H1 (cell line): ENCODE measurements around the gene OR2F1. TPM values are rescaled to one million over a fixed set of nuclear protein-coding genes. Genes with fewer than 3 reads are reported as not detected.

ENCODE experiments used
- CTCF ChIA-PET: fragments of 300-600 bp; sonication (Branson Sonifier 250); formaldehyde crosslinking; loops from one replicate; lab custom pipeline; 2021; ENCODE audit not compliant: partially characterized antibody; lab: Charles Lee
- POLR2A ChIA-PET: fragments of 300-600 bp; sonication (Branson Sonifier 250); formaldehyde crosslinking; loops from one replicate; lab custom pipeline; 2021; ENCODE audit warnings: inconsistent platforms; ENCODE audit not compliant: partially characterized antibody; lab: Charles Lee
- DNase-seq, 2 experiments: peaks; one replicate each; pipeline versions ENCODE4 v3.0.0 to v3.0.0-alpha.2; 2010 to 2022; ENCODE audit warnings: low spot score in 2 of 2, low read depth in 1 of 2, mixed read lengths in 1 of 2
- FAIRE-seq: peaks from 2 replicates; lab custom pipeline; 2011; peaks lifted over from hg19 to GRCh38; lab: Jason Lieb, UNC
- H2AFZ ChIP-seq: 2 replicates; pipeline ENCODE4 v1.8.1; 2012; ENCODE audit warnings: low read length, inconsistent platforms
- H2AK5ac ChIP-seq: 2 replicates; pipeline ENCODE4 v1.6.1; 2013; ENCODE audit warnings: low read depth, low read length
- H2BK120ac ChIP-seq: replicated peaks from 2 replicates; pipeline ENCODE3; 2013; ENCODE audit warnings: low read depth, low read length, inconsistent platforms
- H2BK12ac ChIP-seq: 2 replicates; pipeline ENCODE4 v1.6.1; 2013; ENCODE audit warnings: low read depth, low read length
- H2BK15ac ChIP-seq: 2 replicates; pipeline ENCODE4 v1.6.1; 2013; ENCODE audit warnings: low read length
- H2BK20ac ChIP-seq: 2 replicates; pipeline ENCODE4 v1.6.1; 2013; ENCODE audit warnings: low read length
- H2BK5ac ChIP-seq: 2 replicates; pipeline ENCODE4 v1.6.1; 2013; ENCODE audit warnings: low read depth, low read length
- H3K14ac ChIP-seq: 2 replicates; pipeline ENCODE4 v1.6.1; 2013; ENCODE audit warnings: inconsistent platforms; ENCODE audit not compliant: insufficient read length
- H3K18ac ChIP-seq: 2 replicates; pipeline ENCODE4 v1.6.1; 2013; ENCODE audit warnings: low read length; ENCODE audit errors: extremely low read depth
- H3K23ac ChIP-seq: 2 replicates; pipeline ENCODE4 v1.6.1; 2013; ENCODE audit warnings: inconsistent platforms; ENCODE audit not compliant: insufficient read length
- H3K23me2 ChIP-seq: 2 replicates; pipeline ENCODE4 v1.6.1; 2013; ENCODE audit warnings: low read depth, low read length
- H3K27ac ChIP-seq: 2 replicates; pipeline ENCODE4 v1.6.1; 2011; ENCODE audit warnings: low read depth, low read length, inconsistent platforms
- H3K27me3 ChIP-seq, 4 experiments: replicated peaks in 1 of 4; 1 replicate in 1 of 4; 2 replicates in 3 of 4; pipeline versions ENCODE4 v1.6.1 to v1.8.1; 2011 to 2013; ENCODE audit warnings: low read length in 3 of 4, mild to moderate bottlenecking in 3 of 4, inconsistent platforms in 2 of 4, mixed read lengths in 2 of 4, moderate library complexity in 1 of 4; ENCODE audit not compliant: control insufficient read depth in 3 of 4, insufficient read depth in 3 of 4; ENCODE audit errors: extremely low read depth in 1 of 4
- H3K36me3 ChIP-seq, 4 experiments: 2 replicates each; pipeline versions ENCODE4 v1.6.1 to v1.8.1; 2011 to 2013; ENCODE audit warnings: mild to moderate bottlenecking in 4 of 4, low read length in 3 of 4, moderate library complexity in 2 of 4, control low read depth in 1 of 4, inconsistent platforms in 1 of 4; ENCODE audit not compliant: insufficient read depth in 4 of 4, control insufficient read depth in 2 of 4
- H3K4ac ChIP-seq: replicated peaks from 2 replicates; pipeline ENCODE3; 2013; ENCODE audit warnings: low read length, low read depth, mixed read lengths, inconsistent platforms; ENCODE audit not compliant: insufficient read length
- H3K4me1 ChIP-seq, 4 experiments: replicated peaks in 1 of 4; 1 replicate in 1 of 4; 2 replicates in 3 of 4; pipeline versions ENCODE4 v1.6.1 to v1.8.1; 2011 to 2013; ENCODE audit warnings: low read length in 3 of 4, inconsistent platforms in 2 of 4, mixed read lengths in 1 of 4; ENCODE audit not compliant: insufficient read depth in 4 of 4, control insufficient read depth in 3 of 4
- H3K4me2 ChIP-seq, 2 experiments: 2 replicates each; pipeline versions ENCODE4 v1.6.1 to v1.8.1; 2011 to 2013; ENCODE audit warnings: low read depth in 2 of 2, low read length in 2 of 2, control low read depth in 1 of 2, inconsistent platforms in 1 of 2, mild to moderate bottlenecking in 1 of 2; ENCODE audit not compliant: insufficient read depth in 1 of 2
- H3K4me3 ChIP-seq, 4 experiments: fragments of 200-600, 300-600 bp in 1 of 4; sonication (generic), shearing (Covaris generic), sonication (Bioruptor Twin) in 1 of 4; 2 replicates each; pipeline versions ENCODE4 v1.5.1 to v1.8.1; 2011 to 2016; ENCODE audit warnings: low read length in 4 of 4, low read depth in 3 of 4, control low read depth in 2 of 4, inconsistent platforms in 2 of 4, mild to moderate bottlenecking in 2 of 4, mixed read lengths in 1 of 4, moderate library complexity in 1 of 4; ENCODE audit not compliant: insufficient read depth in 2 of 4; ENCODE audit errors: extremely low read depth in 1 of 4
- H3K56ac ChIP-seq: replicated peaks from 2 replicates; pipeline ENCODE3; 2013; ENCODE audit warnings: low read depth, mild to moderate bottlenecking, mixed read lengths, low read length, inconsistent platforms; ENCODE audit not compliant: insufficient read length
- H3K79me1 ChIP-seq: 2 replicates; pipeline ENCODE4 v1.6.1; 2013; ENCODE audit warnings: low read depth, low read length, control low read depth
- H3K79me2 ChIP-seq, 2 experiments: 2 replicates each; pipeline versions ENCODE4 v1.6.1 to v1.8.1; 2012 to 2013; ENCODE audit warnings: low read length in 2 of 2, mild to moderate bottlenecking in 2 of 2, inconsistent platforms in 1 of 2; ENCODE audit not compliant: insufficient read depth in 2 of 2, control insufficient read depth in 1 of 2
- H3K9ac ChIP-seq, 4 experiments: replicated peaks in 1 of 4; 1 replicate in 1 of 4; 2 replicates in 3 of 4; pipeline versions ENCODE4 v1.6.1 to v1.8.1; 2011 to 2013; ENCODE audit warnings: low read depth in 3 of 4, low read length in 3 of 4, control low read depth in 2 of 4, mild to moderate bottlenecking in 2 of 4, moderate library complexity in 2 of 4, inconsistent platforms in 1 of 4; ENCODE audit errors: extremely low read depth in 1 of 4
- H3K9me3 ChIP-seq, 2 experiments: 2 replicates each; pipeline versions ENCODE4 v1.6.1 to v1.8.1; 2012 to 2013; ENCODE audit warnings: mild to moderate bottlenecking in 2 of 2, moderate library complexity in 2 of 2, control low read depth in 1 of 2, inconsistent platforms in 1 of 2, low read depth in 1 of 2, low read length in 1 of 2, mixed read lengths in 1 of 2; ENCODE audit not compliant: insufficient read depth in 2 of 2
- H4K20me1 ChIP-seq, 2 experiments: replicated peaks in 1 of 2; 2 replicates each; pipeline versions ENCODE3 to v1.8.1; 2011 to 2013; ENCODE audit warnings: inconsistent platforms in 2 of 2, low read length in 2 of 2, mild to moderate bottlenecking in 1 of 2; ENCODE audit not compliant: insufficient read depth in 2 of 2, control insufficient read depth in 1 of 2
- H4K5ac ChIP-seq: 2 replicates; pipeline ENCODE4 v1.6.1; 2013; ENCODE audit warnings: low read length, low read depth, mixed read lengths, inconsistent platforms; ENCODE audit not compliant: insufficient read length
- H4K8ac ChIP-seq: 2 replicates; pipeline ENCODE4 v1.8.0; 2013; ENCODE audit warnings: mild to moderate bottlenecking, moderate library complexity, low read length, inconsistent platforms; ENCODE audit not compliant: insufficient read depth; ENCODE audit errors: extremely low read depth
- H4K91ac ChIP-seq: replicated peaks from 2 replicates; pipeline ENCODE3; 2013; ENCODE audit warnings: low read length, mixed read lengths, inconsistent platforms; ENCODE audit not compliant: insufficient read length
- BCL11A ChIP-seq, 2 experiments: IDR thresholded peaks; one replicate each; pipeline ENCODE4 v1.6.1; 2011; ENCODE audit warnings: low read depth in 2 of 2, low read length in 2 of 2, mild to moderate bottlenecking in 2 of 2
- CTBP2 ChIP-seq: IDR thresholded peaks from 2 replicates; pipeline ENCODE4 v1.7.0; 2011; ENCODE audit warnings: borderline replicate concordance, mild to moderate bottlenecking, moderate library complexity, mixed read lengths, low read length; ENCODE audit not compliant: insufficient read depth, insufficient read length
- JUND ChIP-seq: IDR thresholded peaks from 2 replicates; pipeline ENCODE4 v1.6.1; 2011; ENCODE audit warnings: mild to moderate bottlenecking, improper control_type of control experiment, low read length
- KDM1A ChIP-seq: fragments of 200-600, 300-600 bp; sonication (generic); IDR thresholded peaks from 2 replicates; pipeline ENCODE4 v1.7.1; 2016; ENCODE audit warnings: mild to moderate bottlenecking, low read length, borderline replicate concordance
- MAFK ChIP-seq: IDR thresholded peaks from 2 replicates; pipeline ENCODE4 v1.6.1; 2012; ENCODE audit warnings: low read depth, mild to moderate bottlenecking, improper control_type of control experiment, low read length
- RNF2 ChIP-seq: fragments of 200-900, 300-1000 bp; sonication (generic); IDR thresholded peaks from 2 replicates; pipeline ENCODE4 v1.7.1; 2016; ENCODE audit warnings: borderline replicate concordance, low read depth, mild to moderate bottlenecking, antibody characterized with exemption, low read length; ENCODE audit not compliant: poor library complexity, severe bottlenecking; ENCODE audit errors: missing control alignments
- SIRT6 ChIP-seq: IDR thresholded peaks from one replicate; pipeline ENCODE4 v1.7.1; 2012; ENCODE audit warnings: low read length, inconsistent platforms
- SP1 ChIP-seq: IDR thresholded peaks from 2 replicates; pipeline ENCODE4 v1.6.1; 2011; ENCODE audit warnings: low read depth, low read length
- SRF ChIP-seq: IDR thresholded peaks from 2 replicates; pipeline ENCODE4 v1.6.1; 2011; ENCODE audit warnings: mild to moderate bottlenecking, low read depth, low read length, moderate library complexity
- TBP ChIP-seq: IDR thresholded peaks from 2 replicates; pipeline ENCODE4 v1.6.1; 2011; ENCODE audit warnings: low read depth, low read length, improper control_type of control experiment
- ZNF274 ChIP-seq: IDR thresholded peaks from 2 replicates; pipeline ENCODE4 v1.7.0; 2012; ENCODE audit warnings: low read length, borderline replicate concordance; ENCODE audit errors: extremely low read depth
- WGBS, 2 experiments: shearing (Covaris generic) in 1 of 2; methylation state at CpG; one replicate each; pipeline versions ENCODE4 v1.1.6 to v1.1.7; 2013 to 2015; ENCODE audit warnings: low lambda C conversion rate in 2 of 2, mixed read lengths in 2 of 2, inconsistent platforms in 1 of 2, low coverage in 1 of 2, missing lambda C conversion rate in 1 of 2; ENCODE audit not compliant: insufficient replicate concordance in 2 of 2, insufficient coverage in 1 of 2, insufficient read length in 1 of 2; ENCODE audit errors: extremely low coverage in 1 of 2, missing lambda C conversion rate in 1 of 2; 5-methylcytosine and 5-hydroxymethylcytosine counted together
- polyA plus RNA-seq, 7 experiments: library from polyadenylated mRNA; depleted of rRNA in 3 of 7; stranded (reverse) in 5 of 7; unstranded in 2 of 7; fragments of >200 nt in 5 of 7; fragments of 200-250 nt in 2 of 7; gene quantifications; 1 replicate in 5 of 7; 2 replicates in 1 of 7; 4 replicates in 1 of 7; pipeline versions ENCODE4 v1.2.1 to v1.2.3, GENCODE V29; 2011 to 2013; ENCODE audit warnings: missing spikeins in 2 of 7, mixed read lengths in 2 of 7
- total RNA-seq: library from RNA; stranded (reverse); fragmentation: NEBNext Ultra II Directional; extraction: Animal tissue kit (Norgen Biotek cat#: 25700); gene quantifications from 2 replicates; pipeline ENCODE4 v1.2.1, GENCODE V29; 2021
- TF ChIP-seq, protein P1 (sequence below): IDR thresholded peaks from 2 replicates; pipeline ENCODE4 v1.6.1; 2012; ENCODE audit warnings: inconsistent platforms

OR2F1 gene
- total and polyA plus RNA-seq, 2 of the 8 experiments (the other 6 are each of a cell fraction or from before 2014, with no cell fraction given) = 0.19 TPM; not detected in 1

DNA sequence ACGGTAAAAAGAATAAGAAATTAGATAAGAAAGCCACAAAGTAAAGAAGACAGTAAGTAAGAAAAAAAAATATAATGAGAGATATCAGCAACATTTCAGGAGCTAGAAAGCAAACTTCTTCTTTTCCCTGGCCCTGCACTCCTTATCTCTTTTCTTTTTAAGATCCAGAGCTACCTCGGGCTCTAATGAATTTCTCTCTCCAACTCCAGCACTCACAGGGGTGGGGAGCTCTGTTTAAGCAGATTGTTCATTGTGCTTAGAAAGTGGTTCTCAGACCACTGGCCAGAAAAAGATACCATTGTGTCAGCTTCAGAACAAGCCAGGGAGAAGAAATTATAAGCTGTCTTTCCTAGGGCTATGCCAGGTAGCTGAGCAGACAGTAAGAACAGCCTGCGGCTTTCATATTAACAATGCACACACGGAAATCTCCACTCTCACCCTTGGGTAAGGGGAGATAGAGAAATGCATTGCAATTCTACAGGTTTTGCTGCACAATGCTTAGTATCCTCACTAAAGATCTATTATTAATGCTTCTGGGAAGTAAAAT is 19.3 kb downstream of the OR2F1 start:
- CTCF ChIA-PET = interaction anchor here (0.6 to 3.4 kb wide), 3 partner anchors 12 to 1093 kb away, joined by 3 to 20 read pairs (median 5); no protein-coding TSS in a partner anchor
- DNase-seq = no peak
- Histone ChIP-seq H3K79me2 (no peaks in the 10 kb centered on the region), H3K27ac (no peak overlapping the region), H4K91ac (no peak overlapping the region), H3K4me2 (no peak overlapping the region), H3K9ac (no peak overlapping the region), H2AFZ (peak overlapping the region; percentile 40; the same call in 1 of the 2 replicates), H3K36me3 (no peaks in the 10 kb centered on the region), H4K20me1 (no peaks in the 10 kb centered on the region), H3K18ac (no peak overlapping the region), H2BK15ac (no peak overlapping the region), H3K56ac (no peak overlapping the region), H3K23ac (no peak overlapping the region), H2BK12ac (no peak overlapping the region), H3K4me1 (no peaks in the 10 kb centered on the region), H3K4ac (no peak overlapping the region), H2BK120ac (no peak overlapping the region), H4K5ac (no peak overlapping the region), H3K9me3 (no peaks in the 10 kb centered on the region), H3K14ac (no peak overlapping the region), H2AK5ac (no peak overlapping the region), H4K8ac (no peak overlapping the region), H3K4me3 (no peak overlapping the region), H2BK20ac (no peak overlapping the region), H2BK5ac (no peak overlapping the region), H3K79me1 (no peaks in the 10 kb centered on the region), H3K23me2 (no peaks in the 10 kb centered on the region), H3K27me3 (no peaks in the 10 kb centered on the region)
- no peak for FAIRE-seq
- TF ChIP-seq MAFK (no peak), CTBP2 (no peak), TBP (no peak), SRF (no peak), SP1 (no peak), JUND (no peak), ZNF274 (no peak), RNF2 (no peak), SIRT6 (no peak), BCL11A (IDR thresholded peaks at IDR 0.05; ENCODE audit: low read depth in 2 of 2, low read length in 2 of 2) (no peak), KDM1A (no peak)
- TF ChIP-seq, protein P1, sequence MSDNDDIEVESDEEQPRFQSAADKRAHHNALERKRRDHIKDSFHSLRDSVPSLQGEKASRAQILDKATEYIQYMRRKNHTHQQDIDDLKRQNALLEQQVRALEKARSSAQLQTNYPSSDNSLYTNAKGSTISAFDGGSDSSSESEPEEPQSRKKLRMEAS = no peak
- 92% methylated on average over 4 of the region's 4 CpGs; no CpG with 5 or more reads in 1 of the 2 experiments for WGBS, 2 experiments
- POLR2A ChIA-PET = no interaction called here
